ENCODE results near the gene FAM114A1.

DNA sequence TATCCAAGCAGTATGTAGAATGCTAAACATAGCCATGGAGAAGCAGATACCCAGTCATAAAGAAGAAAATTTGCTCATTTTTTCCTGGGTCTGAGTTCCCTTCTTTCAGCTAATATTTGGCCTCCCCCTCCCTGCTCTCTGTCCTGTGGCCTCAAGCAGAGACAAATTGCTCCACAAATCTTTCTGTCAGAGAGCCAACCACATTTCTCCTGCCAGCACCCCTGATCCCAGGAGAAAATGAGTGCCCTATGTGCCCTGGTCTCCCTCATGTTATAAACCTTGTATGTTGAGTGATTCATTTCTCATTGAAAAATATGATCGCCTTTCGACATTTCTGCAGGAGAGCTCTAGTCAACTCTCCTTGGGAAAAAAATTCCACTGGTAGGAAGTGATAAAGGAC is 82.6 kb downstream of the FAM114A1 start:
- TF ChIP-seq, protein P1, sequence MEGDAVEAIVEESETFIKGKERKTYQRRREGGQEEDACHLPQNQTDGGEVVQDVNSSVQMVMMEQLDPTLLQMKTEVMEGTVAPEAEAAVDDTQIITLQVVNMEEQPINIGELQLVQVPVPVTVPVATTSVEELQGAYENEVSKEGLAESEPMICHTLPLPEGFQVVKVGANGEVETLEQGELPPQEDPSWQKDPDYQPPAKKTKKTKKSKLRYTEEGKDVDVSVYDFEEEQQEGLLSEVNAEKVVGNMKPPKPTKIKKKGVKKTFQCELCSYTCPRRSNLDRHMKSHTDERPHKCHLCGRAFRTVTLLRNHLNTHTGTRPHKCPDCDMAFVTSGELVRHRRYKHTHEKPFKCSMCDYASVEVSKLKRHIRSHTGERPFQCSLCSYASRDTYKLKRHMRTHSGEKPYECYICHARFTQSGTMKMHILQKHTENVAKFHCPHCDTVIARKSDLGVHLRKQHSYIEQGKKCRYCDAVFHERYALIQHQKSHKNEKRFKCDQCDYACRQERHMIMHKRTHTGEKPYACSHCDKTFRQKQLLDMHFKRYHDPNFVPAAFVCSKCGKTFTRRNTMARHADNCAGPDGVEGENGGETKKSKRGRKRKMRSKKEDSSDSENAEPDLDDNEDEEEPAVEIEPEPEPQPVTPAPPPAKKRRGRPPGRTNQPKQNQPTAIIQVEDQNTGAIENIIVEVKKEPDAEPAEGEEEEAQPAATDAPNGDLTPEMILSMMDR (IDR thresholded peaks at IDR 0.05; ENCODE audit: low read depth, low read length), result no peak
- no peak for TF ChIP-seq POLR2A (IDR thresholded peaks at IDR 0.05; ENCODE audit: extremely low read depth, insufficient read length)
- TF ChIP-seq, protein P2, sequence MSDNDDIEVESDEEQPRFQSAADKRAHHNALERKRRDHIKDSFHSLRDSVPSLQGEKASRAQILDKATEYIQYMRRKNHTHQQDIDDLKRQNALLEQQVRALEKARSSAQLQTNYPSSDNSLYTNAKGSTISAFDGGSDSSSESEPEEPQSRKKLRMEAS (IDR thresholded peaks at IDR 0.05; ENCODE audit: low read depth, low read length), result no peak
